Chondrocyte (in vitro differentiated cells): ENCODE results near the gene HMGN4. TPM values are rescaled to one million over a fixed set of nuclear protein-coding genes. Genes with fewer than 3 reads are reported as not detected.
A peak's percentile ranks its signal among the peaks of the same experiment; 100 is the strongest.

Experiments
- DNase-seq: peaks from one replicate; pipeline ENCODE4 v3.0.0; 2021; ENCODE audit warnings: mixed read lengths, low spot score
- H3K27ac Mint-ChIP-seq: one replicate; pipeline ENCODE4 v1.8.0; 2021; ENCODE audit warnings: mild to moderate bottlenecking, moderate library complexity, mixed read lengths; ENCODE audit not compliant: unreplicated experiment
- H3K27me3 Mint-ChIP-seq: 2 replicates; pipeline ENCODE4 v1.8.0; 2021; ENCODE audit warnings: low read depth, mixed read lengths
- H3K36me3 Mint-ChIP-seq: 2 replicates; pipeline ENCODE4 v1.8.0; 2021; ENCODE audit warnings: low read depth, mixed read lengths
- H3K4me1 Mint-ChIP-seq: 2 replicates; pipeline ENCODE4 v1.8.0; 2021; ENCODE audit warnings: low read depth, mild to moderate bottlenecking, mixed read lengths
- H3K4me3 Mint-ChIP-seq: one replicate; pipeline ENCODE4 v1.8.0; 2021; ENCODE audit warnings: mild to moderate bottlenecking, moderate library complexity, mixed read lengths; ENCODE audit not compliant: unreplicated experiment
- H3K9me3 Mint-ChIP-seq: 2 replicates; pipeline ENCODE4 v1.8.0; 2021; ENCODE audit warnings: low read depth, mixed read lengths
- CTCF ChIP-seq: fragments of 200-600 bp; sonication (generic); IDR thresholded peaks from 2 replicates; pipeline ENCODE4 v1.5.0; 2021; ENCODE audit warnings: antibody characterized with exemption, mild to moderate bottlenecking, moderate library complexity
- total RNA-seq: library from RNA; stranded (reverse); gene quantifications from 3 replicates; pipeline ENCODE4 v1.2.1, GENCODE V29; 2021

The HMGN4 gene
- total RNA-seq, 1 donor from 2014 or later, result 47.3 TPM

- DNase-seq, result no peak
- no peak for TF ChIP-seq CTCF
- H3K9me3 Mint-ChIP-seq, result no peaks in the 10 kb centered on the region
- H3K4me1 Mint-ChIP-seq, result peaks cover 32% of the 10 kb centered on the region
- H3K27ac Mint-ChIP-seq, result no peak overlapping the region
- no peak overlapping the region for H3K4me3 Mint-ChIP-seq
- H3K36me3 Mint-ChIP-seq, result no peaks in the 10 kb centered on the region
- H3K27me3 Mint-ChIP-seq, result no peaks in the 10 kb centered on the region
These were observed 15.1 kb downstream of the HMGN4 start for GRCh38 chr6:26553264-26553634.

- Mint-ChIP-seq H3K4me1 (peaks cover 32% of the 10 kb centered on the region), H3K9me3 (no peaks in the 10 kb centered on the region), H3K27ac (no peak overlapping the region), H3K4me3 (no peak overlapping the region), H3K36me3 (no peaks in the 10 kb centered on the region), H3K27me3 (no peaks in the 10 kb centered on the region)
- TF ChIP-seq CTCF, result no peak
- DNase-seq, result no peak
These were observed 15.7 kb downstream of the HMGN4 start for GRCh38 chr6:26553635-26554446.

GRCh38 chr6:26554447-26554696, 16.2 kb downstream of the HMGN4 start:
- no peak for TF ChIP-seq CTCF
- no peak overlapping the region for H3K4me3 Mint-ChIP-seq
- H3K36me3 Mint-ChIP-seq, result no peaks in the 10 kb centered on the region
- H3K9me3 Mint-ChIP-seq, result no peaks in the 10 kb centered on the region
- DNase-seq, result no peak
- H3K27me3 Mint-ChIP-seq, result no peaks in the 10 kb centered on the region
- H3K27ac Mint-ChIP-seq, result no peak overlapping the region
- peaks cover 32% of the 10 kb centered on the region for H3K4me1 Mint-ChIP-seq

- no peak for TF ChIP-seq CTCF
- Mint-ChIP-seq H3K9me3 (no peaks in the 10 kb centered on the region), H3K4me1 (peaks cover 29% of the 10 kb centered on the region), H3K27me3 (no peaks in the 10 kb centered on the region), H3K36me3 (no peaks in the 10 kb centered on the region), H3K27ac (peak overlapping the region; percentile 92), H3K4me3 (no peak overlapping the region)
- DNase-seq, result no peak
These were observed 16.7 kb downstream of the HMGN4 start for GRCh38 chr6:26554697-26555504.

GRCh38 chr6:26555505-26556262, 17.5 kb downstream of the HMGN4 start:
- Mint-ChIP-seq H3K4me1 (peaks cover 23% of the 10 kb centered on the region), H3K4me3 (no peak overlapping the region), H3K36me3 (no peaks in the 10 kb centered on the region), H3K27me3 (no peaks in the 10 kb centered on the region), H3K9me3 (no peaks in the 10 kb centered on the region), H3K27ac (peak overlapping the region; percentile 92)
- no peak for TF ChIP-seq CTCF
- no peak for DNase-seq
